ENCODE results near the gene SRXN1.

The SRXN1 gene

DNA sequence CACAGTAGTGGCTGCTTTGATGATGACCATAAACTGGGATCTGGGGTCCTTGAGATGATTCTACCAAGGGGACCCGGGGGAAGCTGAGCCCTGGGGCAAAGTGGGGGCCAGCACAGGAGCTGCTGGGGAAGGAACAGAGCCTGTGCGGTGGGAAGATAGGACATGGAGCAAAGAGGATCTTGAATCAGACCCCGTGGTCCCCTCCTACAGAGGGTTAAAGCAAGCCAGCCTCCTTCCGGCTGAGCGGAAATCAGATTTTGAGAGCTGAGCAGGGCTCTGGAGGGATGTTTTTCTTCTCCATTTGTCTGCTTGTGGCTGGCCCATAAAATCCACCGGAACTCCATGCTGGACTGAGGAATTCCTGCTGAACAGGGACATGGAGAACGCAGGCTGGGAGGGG lies 32.8 kb downstream of the SRXN1 start:
- H3K4me3 ChIP-seq (ENCODE audit: low read length), result no peak overlapping the region
- no peak overlapping the region for H3K9ac ChIP-seq (ENCODE audit: low read length)
- H3K9me3 ChIP-seq (ENCODE audit: control insufficient read depth, low read length), result no peaks in the 10 kb centered on the region
- H3K27me3 ChIP-seq (ENCODE audit: control insufficient read depth, insufficient read depth, low read length), result peaks cover 15% of the 10 kb centered on the region
- no peaks in the 10 kb centered on the region for H3K4me1 ChIP-seq (ENCODE audit: control insufficient read depth, insufficient read depth, low read length)
- H3K36me3 ChIP-seq (ENCODE audit: control insufficient read depth, insufficient read depth, low read length), result no peaks in the 10 kb centered on the region

DNA sequence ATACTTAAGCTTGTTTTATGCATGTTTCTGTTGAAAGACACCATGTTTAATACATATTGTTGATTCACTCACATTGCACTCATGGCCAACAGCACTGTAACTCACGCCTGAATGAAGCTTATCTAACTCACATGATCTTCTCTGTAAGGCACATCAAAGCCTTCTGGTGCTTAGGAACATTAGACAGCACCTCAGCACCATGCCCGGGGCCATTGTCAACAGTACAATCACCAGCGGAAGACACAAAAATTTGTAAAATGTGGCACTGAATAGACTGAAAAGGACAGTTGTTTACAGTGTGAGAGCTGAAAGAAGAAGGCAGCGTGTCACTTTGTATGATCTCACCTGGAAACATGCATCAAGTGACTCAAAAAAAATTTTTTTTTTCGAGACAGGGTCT lies 34.0 kb downstream of the SRXN1 start:
- no peaks in the 10 kb centered on the region for H3K4me1 ChIP-seq (ENCODE audit: control insufficient read depth, insufficient read depth, low read length)
- no peak overlapping the region for H3K4me3 ChIP-seq (ENCODE audit: low read length)
- no peaks in the 10 kb centered on the region for H3K36me3 ChIP-seq (ENCODE audit: control insufficient read depth, insufficient read depth, low read length)
- peaks cover 15% of the 10 kb centered on the region for H3K27me3 ChIP-seq (ENCODE audit: control insufficient read depth, insufficient read depth, low read length)
- H3K9me3 ChIP-seq (ENCODE audit: control insufficient read depth, low read length), result no peaks in the 10 kb centered on the region
- no peak overlapping the region for H3K9ac ChIP-seq (ENCODE audit: low read length)

DNA sequence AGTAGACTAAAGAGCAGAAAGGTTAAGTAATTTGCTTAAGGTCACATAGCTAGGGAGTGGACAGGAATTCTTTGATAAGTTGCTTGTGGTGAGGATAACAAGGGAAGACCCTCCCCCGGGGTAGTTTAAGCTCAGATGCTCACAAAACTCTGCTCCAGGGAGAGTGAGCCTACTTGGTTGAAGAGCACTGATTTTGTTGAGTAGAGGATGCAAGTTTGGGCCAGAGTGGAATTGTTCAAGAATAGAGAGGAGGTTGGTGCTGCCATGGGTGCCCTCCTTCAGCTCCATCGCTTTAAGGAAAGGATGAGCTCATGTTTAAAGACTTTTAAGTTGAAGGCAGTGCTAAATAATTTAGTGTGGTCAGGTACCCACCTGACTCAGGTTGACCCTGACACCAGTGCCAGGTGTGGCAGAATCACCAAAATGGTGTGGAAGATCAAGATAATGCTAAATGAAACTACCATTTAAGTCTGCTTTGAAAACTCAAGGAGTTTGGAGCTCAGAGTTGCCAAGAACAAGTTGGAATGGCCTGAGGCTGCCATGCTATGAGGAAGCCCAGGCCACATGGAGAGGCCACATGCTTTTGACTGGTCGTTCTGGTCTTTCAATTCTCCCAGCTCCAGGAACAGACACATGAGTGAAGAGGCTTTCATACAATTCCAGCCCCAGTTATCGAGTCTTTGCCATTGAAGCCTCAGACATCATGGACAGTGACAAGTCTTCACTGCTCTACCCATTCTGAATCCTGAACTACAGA lies 34.9 kb downstream of the SRXN1 start:
- H3K27me3 ChIP-seq (ENCODE audit: control insufficient read depth, insufficient read depth, low read length), result peaks cover 17% of the 10 kb centered on the region
- H3K9me3 ChIP-seq (ENCODE audit: control insufficient read depth, low read length), result no peaks in the 10 kb centered on the region
- no peaks in the 10 kb centered on the region for H3K36me3 ChIP-seq (ENCODE audit: control insufficient read depth, insufficient read depth, low read length)

DNA sequence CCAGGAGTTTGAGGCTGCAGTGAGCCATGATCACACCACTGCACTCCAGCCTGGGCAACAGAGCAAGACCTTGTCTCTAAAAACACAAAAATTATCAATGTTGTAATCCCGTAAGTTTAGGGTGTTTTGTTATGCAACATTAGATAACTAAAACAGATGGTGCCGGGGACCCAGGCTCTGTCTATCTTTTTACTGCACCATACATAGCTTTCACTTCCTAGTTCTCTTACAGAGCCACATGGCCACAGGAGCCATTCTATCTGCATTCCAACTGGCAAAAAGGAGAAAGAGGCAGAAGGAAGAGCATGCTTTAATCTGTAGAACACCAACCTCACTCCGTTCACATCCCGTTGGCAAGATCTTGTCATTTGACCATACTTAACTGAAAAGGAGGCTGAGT lies 37.5 kb downstream of the SRXN1 start:
- Histone ChIP-seq H3K4me1 (ENCODE audit: control insufficient read depth, insufficient read depth, low read length) (no peaks in the 10 kb centered on the region), H3K4me3 (ENCODE audit: low read length) (no peak overlapping the region), H3K9me3 (ENCODE audit: control insufficient read depth, low read length) (no peaks in the 10 kb centered on the region), H3K9ac (ENCODE audit: low read length) (no peak overlapping the region), H3K36me3 (ENCODE audit: control insufficient read depth, insufficient read depth, low read length) (no peaks in the 10 kb centered on the region), H3K27me3 (ENCODE audit: control insufficient read depth, insufficient read depth, low read length) (peaks cover 29% of the 10 kb centered on the region)

More for the DNA sequence above, 34.9 kb downstream of the SRXN1 start:
- Histone ChIP-seq H3K4me1 (ENCODE audit: control insufficient read depth, insufficient read depth, low read length) (no peaks in the 10 kb centered on the region), H3K9ac (ENCODE audit: low read length) (no peak overlapping the region), H3K4me3 (ENCODE audit: low read length) (no peak overlapping the region)

- no peaks in the 10 kb centered on the region for H3K36me3 ChIP-seq (ENCODE audit: control insufficient read depth, insufficient read depth, low read length)
- no peaks in the 10 kb centered on the region for H3K4me1 ChIP-seq (ENCODE audit: control insufficient read depth, insufficient read depth, low read length)
- no peak overlapping the region for H3K9ac ChIP-seq (ENCODE audit: low read length)
- H3K9me3 ChIP-seq (ENCODE audit: control insufficient read depth, low read length), result no peaks in the 10 kb centered on the region
- H3K4me3 ChIP-seq (ENCODE audit: low read length), result no peak overlapping the region
- peaks cover 54% of the 10 kb centered on the region for H3K27me3 ChIP-seq (ENCODE audit: control insufficient read depth, insufficient read depth, low read length)
Observed at GRCh38 chr20:611843-612185, 41.2 kb downstream of the SRXN1 start.

GRCh38 chr20:611047-611842 lies 41.8 kb downstream of the SRXN1 start:
- Histone ChIP-seq H3K4me3 (ENCODE audit: low read length) (no peak overlapping the region), H3K36me3 (ENCODE audit: control insufficient read depth, insufficient read depth, low read length) (no peaks in the 10 kb centered on the region), H3K9me3 (ENCODE audit: control insufficient read depth, low read length) (no peaks in the 10 kb centered on the region), H3K27me3 (ENCODE audit: control insufficient read depth, insufficient read depth, low read length) (peaks cover 54% of the 10 kb centered on the region), H3K4me1 (ENCODE audit: control insufficient read depth, insufficient read depth, low read length) (no peaks in the 10 kb centered on the region), H3K9ac (ENCODE audit: low read length) (no peak overlapping the region)

- no peaks in the 10 kb centered on the region for H3K4me1 ChIP-seq (ENCODE audit: control insufficient read depth, insufficient read depth, low read length)
- H3K4me3 ChIP-seq (ENCODE audit: low read length), result no peak within 1 kb of the TSS
- no peak within 1 kb of the TSS for H3K9ac ChIP-seq (ENCODE audit: low read length)
- no peaks in the 10 kb centered on the region for H3K36me3 ChIP-seq (ENCODE audit: control insufficient read depth, insufficient read depth, low read length)
- peaks cover 54% of the 10 kb centered on the region for H3K27me3 ChIP-seq (ENCODE audit: control insufficient read depth, insufficient read depth, low read length)
- no peaks in the 10 kb centered on the region for H3K9me3 ChIP-seq (ENCODE audit: control insufficient read depth, low read length)
Observed at GRCh38 chr20:610130-611046, 42.6 kb downstream of the SRXN1 start, which contains the start of gene TCF15. TCF15 (minus strand) TSS chr20:610309; CDS start chr20:610237, 72 bp downstream.

DNA sequence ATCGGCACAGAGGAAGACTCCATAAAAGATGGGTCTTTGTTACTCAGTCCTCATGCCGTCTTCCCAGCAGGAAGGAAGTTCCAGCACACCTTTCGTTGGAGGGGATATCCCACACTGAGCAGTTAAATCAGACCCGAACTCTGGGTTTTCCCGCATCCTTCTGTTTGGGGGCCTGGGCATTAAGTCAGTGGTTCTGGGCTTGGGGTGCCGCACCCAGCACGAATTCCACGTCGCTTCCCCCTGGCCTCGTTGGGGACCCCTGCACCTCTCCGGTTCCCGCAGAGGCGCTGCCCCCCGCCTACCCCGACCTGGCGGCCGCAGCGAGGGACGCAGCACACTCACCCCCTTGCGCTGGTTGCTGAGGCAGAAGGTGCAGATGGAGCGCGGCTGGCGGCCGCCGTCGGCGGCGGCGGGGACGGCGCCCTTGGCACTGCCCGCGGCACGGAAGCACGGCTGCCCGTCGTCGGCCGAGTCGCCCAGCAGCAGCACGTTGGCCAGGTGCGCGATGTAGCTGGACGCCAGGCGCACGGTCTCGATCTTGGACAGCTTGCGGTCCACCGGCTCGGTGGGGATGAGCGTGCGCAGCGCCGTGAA lies 43.5 kb downstream of the SRXN1 start:
- Histone ChIP-seq H3K9ac (ENCODE audit: low read length) (no peak overlapping the region), H3K4me1 (ENCODE audit: control insufficient read depth, insufficient read depth, low read length) (no peaks in the 10 kb centered on the region), H3K4me3 (ENCODE audit: low read length) (no peak overlapping the region), H3K36me3 (ENCODE audit: control insufficient read depth, insufficient read depth, low read length) (no peaks in the 10 kb centered on the region), H3K9me3 (ENCODE audit: control insufficient read depth, low read length) (no peaks in the 10 kb centered on the region), H3K27me3 (ENCODE audit: control insufficient read depth, insufficient read depth, low read length) (peaks cover 54% of the 10 kb centered on the region)

- Histone ChIP-seq H3K9ac (ENCODE audit: low read length) (no peak overlapping the region), H3K4me3 (ENCODE audit: low read length) (no peak overlapping the region), H3K27me3 (ENCODE audit: control insufficient read depth, insufficient read depth, low read length) (peaks cover 54% of the 10 kb centered on the region), H3K9me3 (ENCODE audit: control insufficient read depth, low read length) (no peaks in the 10 kb centered on the region), H3K4me1 (ENCODE audit: control insufficient read depth, insufficient read depth, low read length) (no peaks in the 10 kb centered on the region), H3K36me3 (ENCODE audit: control insufficient read depth, insufficient read depth, low read length) (no peaks in the 10 kb centered on the region)
Observed at GRCh38 chr20:608970-609369, 44.0 kb downstream of the SRXN1 start.

- no peaks in the 10 kb centered on the region for H3K9me3 ChIP-seq (ENCODE audit: control insufficient read depth, low read length)
- no peak overlapping the region for H3K9ac ChIP-seq (ENCODE audit: low read length)
- no peak overlapping the region for H3K4me3 ChIP-seq (ENCODE audit: low read length)
- H3K27me3 ChIP-seq (ENCODE audit: control insufficient read depth, insufficient read depth, low read length), result peaks cover 47% of the 10 kb centered on the region
- H3K36me3 ChIP-seq (ENCODE audit: control insufficient read depth, insufficient read depth, low read length), result no peaks in the 10 kb centered on the region
- H3K4me1 ChIP-seq (ENCODE audit: control insufficient read depth, insufficient read depth, low read length), result no peaks in the 10 kb centered on the region
Observed at GRCh38 chr20:607476-607875, 45.5 kb downstream of the SRXN1 start.

DNA sequence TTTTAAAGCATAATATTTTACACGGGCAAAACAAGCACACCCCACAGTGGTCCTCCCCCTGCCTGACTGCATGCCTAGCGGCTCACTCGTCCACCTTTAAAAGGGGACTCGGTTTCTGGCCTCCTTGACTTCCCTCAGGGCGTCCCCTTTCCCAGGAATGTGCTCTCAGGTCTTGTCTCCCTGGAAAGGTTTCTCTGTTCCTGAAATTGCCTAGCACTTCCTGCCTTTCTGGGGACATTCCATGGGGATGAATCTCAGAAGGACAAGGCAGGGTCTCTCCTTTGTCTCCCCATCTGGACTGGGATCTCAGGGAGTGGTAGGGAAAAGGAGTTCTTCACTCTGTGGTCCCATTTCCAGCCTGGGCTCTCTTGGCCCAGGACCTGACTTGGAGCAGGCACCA lies 47.8 kb downstream of the SRXN1 start:
- Histone ChIP-seq H3K9me3 (ENCODE audit: control insufficient read depth, low read length) (no peaks in the 10 kb centered on the region), H3K9ac (ENCODE audit: low read length) (no peak overlapping the region), H3K4me3 (ENCODE audit: low read length) (no peak overlapping the region), H3K27me3 (ENCODE audit: control insufficient read depth, insufficient read depth, low read length) (peaks cover 30% of the 10 kb centered on the region), H3K36me3 (ENCODE audit: control insufficient read depth, insufficient read depth, low read length) (no peaks in the 10 kb centered on the region), H3K4me1 (ENCODE audit: control insufficient read depth, insufficient read depth, low read length) (no peaks in the 10 kb centered on the region)

All from mucosa of stomach (tissue), 1 donor.